NB4 (cell line): ENCODE measurements around the gene RGS17.

Source experiments
- TF ChIP-seq, protein P1 (sequence below): IDR thresholded peaks from 2 replicates; pipeline ENCODE4 v1.6.1; 2011; ENCODE audit warnings: low read depth, low read length
- TF ChIP-seq, protein P2 (sequence below): IDR thresholded peaks from one replicate; pipeline ENCODE4 v1.5.1; 2012; ENCODE audit warnings: low read depth, low read length

DNA sequence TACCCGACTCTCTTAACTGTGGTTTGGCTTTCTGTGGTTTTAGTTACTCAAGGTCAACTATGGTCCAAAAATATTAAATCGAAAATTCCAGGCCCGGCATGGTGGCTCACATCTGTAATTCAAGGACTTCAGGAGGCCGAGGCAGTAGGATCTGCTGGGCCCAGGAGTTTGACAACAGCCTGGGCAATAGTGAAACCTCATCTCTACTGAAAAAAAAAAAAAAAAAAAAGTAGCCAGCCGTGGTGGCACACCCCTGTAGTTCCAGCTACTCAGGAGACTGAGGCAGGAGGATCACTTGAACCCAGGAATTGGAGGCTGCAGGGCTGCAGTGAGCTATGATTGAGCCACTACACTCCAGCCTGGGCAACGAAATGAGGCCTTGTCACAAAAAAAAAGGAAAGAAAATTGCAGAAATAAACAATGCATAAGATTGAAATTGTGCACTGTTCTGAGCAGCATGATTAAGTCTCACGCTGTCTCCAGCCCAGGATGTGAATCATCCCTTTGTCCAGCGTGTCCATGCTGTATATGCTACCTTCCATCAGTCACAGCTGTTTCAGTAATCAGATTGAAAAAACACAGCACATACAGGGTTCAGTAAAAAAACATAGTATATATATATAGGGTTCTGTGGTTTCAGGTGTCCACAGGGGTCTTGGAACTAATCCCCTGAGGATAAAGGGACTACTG is 40.7 kb downstream of the RGS17 start:
- TF ChIP-seq, protein P1, sequence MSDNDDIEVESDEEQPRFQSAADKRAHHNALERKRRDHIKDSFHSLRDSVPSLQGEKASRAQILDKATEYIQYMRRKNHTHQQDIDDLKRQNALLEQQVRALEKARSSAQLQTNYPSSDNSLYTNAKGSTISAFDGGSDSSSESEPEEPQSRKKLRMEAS: no peak
- TF ChIP-seq, protein P2, sequence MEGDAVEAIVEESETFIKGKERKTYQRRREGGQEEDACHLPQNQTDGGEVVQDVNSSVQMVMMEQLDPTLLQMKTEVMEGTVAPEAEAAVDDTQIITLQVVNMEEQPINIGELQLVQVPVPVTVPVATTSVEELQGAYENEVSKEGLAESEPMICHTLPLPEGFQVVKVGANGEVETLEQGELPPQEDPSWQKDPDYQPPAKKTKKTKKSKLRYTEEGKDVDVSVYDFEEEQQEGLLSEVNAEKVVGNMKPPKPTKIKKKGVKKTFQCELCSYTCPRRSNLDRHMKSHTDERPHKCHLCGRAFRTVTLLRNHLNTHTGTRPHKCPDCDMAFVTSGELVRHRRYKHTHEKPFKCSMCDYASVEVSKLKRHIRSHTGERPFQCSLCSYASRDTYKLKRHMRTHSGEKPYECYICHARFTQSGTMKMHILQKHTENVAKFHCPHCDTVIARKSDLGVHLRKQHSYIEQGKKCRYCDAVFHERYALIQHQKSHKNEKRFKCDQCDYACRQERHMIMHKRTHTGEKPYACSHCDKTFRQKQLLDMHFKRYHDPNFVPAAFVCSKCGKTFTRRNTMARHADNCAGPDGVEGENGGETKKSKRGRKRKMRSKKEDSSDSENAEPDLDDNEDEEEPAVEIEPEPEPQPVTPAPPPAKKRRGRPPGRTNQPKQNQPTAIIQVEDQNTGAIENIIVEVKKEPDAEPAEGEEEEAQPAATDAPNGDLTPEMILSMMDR: no peak
